Muscle of leg (tissue), 11 donors: ENCODE results near the gene PAX7. TPM values are rescaled to one million over a fixed set of nuclear protein-coding genes. Genes with fewer than 3 reads are reported as not detected.
"Not testable (repeated sequence)": the region's sequence is repeated elsewhere in the genome, so short reads cannot be mapped to it uniquely, and the experiment has no call there.

Source experiments
- DNase-seq: peaks from one replicate; pipeline ENCODE4 v3.0.0; 2013
- H3K27ac ChIP-seq: one replicate; pipeline ENCODE4 v1.5.1; 2013; ENCODE audit warnings: mild to moderate bottlenecking, low read length, control low read depth
- H3K27me3 ChIP-seq: one replicate; pipeline ENCODE4 v1.6.1; 2013; ENCODE audit warnings: low read length; ENCODE audit not compliant: control insufficient read depth, insufficient read depth
- H3K36me3 ChIP-seq: one replicate; pipeline ENCODE4 v1.6.1; 2013; ENCODE audit warnings: low read length; ENCODE audit not compliant: control insufficient read depth, insufficient read depth
- H3K4me1 ChIP-seq: one replicate; pipeline ENCODE4 v1.6.1; 2013; ENCODE audit warnings: low read length; ENCODE audit not compliant: control insufficient read depth, insufficient read depth
- H3K4me3 ChIP-seq: one replicate; pipeline ENCODE4 v1.5.1; 2013; ENCODE audit warnings: low read length, control low read depth
- H3K9me3 ChIP-seq: replicated peaks from 2 replicates; pipeline ENCODE4 v1.6.1; 2013; ENCODE audit warnings: low read depth, low read length; ENCODE audit not compliant: control insufficient read depth
- WGBS: methylation state at CpG from one replicate; pipeline ENCODE4 v1.1.5; 2013; ENCODE audit warnings: missing lambda C conversion rate; ENCODE audit not compliant: insufficient coverage; 5-methylcytosine and 5-hydroxymethylcytosine counted together
- polyA plus RNA-seq, 8 donors: library from polyadenylated mRNA; unstranded; fragments of 120-200 nt; gene quantifications; one replicate each; pipeline versions ENCODE4 v1.2.1 to v1.2.3, GENCODE V29; 2013; ENCODE audit warnings: inconsistent platforms in 1 of 8, low replicate concordance in 1 of 8; ENCODE audit not compliant: insufficient read length in 8 of 8, insufficient read depth in 1 of 8
- total RNA-seq: library from RNA; stranded (reverse); fragments of 120-200 nt; gene quantifications from one replicate; pipeline ENCODE4 v1.2.4, GENCODE V29; 2013

The PAX7 gene
- total and polyA plus RNA-seq, 9 donors = 34.0 to 60.2 (median 47.3) TPM

DNA sequence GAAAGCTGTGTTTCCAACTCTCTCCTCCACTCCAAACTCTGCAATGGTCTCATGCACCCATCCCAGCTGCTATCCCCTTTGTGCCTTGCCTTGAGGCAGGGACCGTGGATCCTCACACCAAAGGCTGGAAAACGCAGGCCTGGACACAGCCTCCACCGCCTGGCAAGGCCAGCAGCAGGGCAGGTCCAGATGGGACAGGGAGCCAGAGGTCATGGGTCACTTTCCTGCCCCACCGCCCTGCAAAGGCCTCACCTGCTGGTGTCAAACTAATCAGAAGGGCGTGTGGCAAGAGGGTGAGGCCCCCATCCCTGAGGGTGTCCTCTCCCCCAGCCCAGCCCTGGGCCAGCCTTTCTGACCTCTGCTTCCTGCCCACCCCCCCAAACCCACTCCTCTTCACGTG lies 106.3 kb downstream of the PAX7 start:
- Histone ChIP-seq H3K27me3 (no peaks in the 10 kb centered on the region), H3K27ac (no peak overlapping the region), H3K4me1 (no peaks in the 10 kb centered on the region), H3K36me3 (peaks cover 28% of the 10 kb centered on the region), H3K9me3 (no peaks in the 10 kb centered on the region), H3K4me3 (no peak overlapping the region)
- DNase-seq = no peak
- 59% methylated on average over 4 of the region's 6 CpGs for WGBS

DNA sequence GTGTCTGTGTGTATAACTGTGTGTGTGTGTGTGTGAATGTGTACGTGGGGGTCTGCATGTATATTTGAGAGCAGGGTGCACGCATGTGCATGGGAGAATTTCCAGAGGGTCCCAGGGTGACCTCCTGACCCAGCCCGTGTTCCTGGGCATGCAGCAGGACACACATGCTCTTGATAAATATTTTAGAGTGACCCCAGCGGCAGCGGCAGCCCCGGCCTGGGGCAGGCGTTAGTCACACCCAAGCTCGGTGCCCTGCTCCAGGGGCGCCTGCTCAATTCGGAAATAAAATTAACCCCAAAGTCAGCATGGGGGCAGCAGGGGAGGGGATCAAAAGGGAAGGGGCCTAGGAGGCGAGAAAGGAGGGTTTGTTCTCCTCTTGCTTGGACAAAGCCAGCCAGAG lies 107.5 kb downstream of the PAX7 start:
- no peak for DNase-seq
- WGBS = 42% methylated on average over 9 of the region's 11 CpGs
- no peak overlapping the region for H3K4me3 ChIP-seq

DNA sequence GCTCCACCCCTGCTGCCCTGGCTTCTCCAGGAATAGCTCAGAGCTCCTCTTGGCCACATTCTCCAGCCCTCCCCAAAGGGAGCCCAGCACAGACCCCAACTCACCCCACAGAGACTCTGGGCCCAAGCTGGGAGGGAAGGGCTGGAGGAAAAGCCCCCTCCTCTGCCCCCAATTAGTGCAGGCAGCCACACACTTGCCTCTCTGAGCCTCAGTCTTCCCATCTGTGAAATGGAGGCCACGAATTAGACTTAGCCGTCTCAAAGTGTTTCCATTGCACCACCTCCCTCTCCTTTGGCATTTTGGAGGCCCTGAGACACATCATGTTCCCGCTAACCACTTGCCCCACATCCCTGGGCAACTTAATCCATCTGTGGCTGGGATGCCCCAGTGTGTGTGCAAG lies 108.0 kb downstream of the PAX7 start:
- Histone ChIP-seq H3K27ac (no peak overlapping the region), H3K9me3 (no peaks in the 10 kb centered on the region), H3K4me1 (no peaks in the 10 kb centered on the region), H3K36me3 (peaks cover 29% of the 10 kb centered on the region), H3K27me3 (no peaks in the 10 kb centered on the region), H3K4me3 (no peak overlapping the region)
- no peak for DNase-seq
- 81% methylated on average over 3 of the region's 3 CpGs for WGBS

More for the DNA sequence above, 107.5 kb downstream of the PAX7 start:
- Histone ChIP-seq H3K36me3 (peaks cover 24% of the 10 kb centered on the region), H3K4me1 (no peaks in the 10 kb centered on the region), H3K27ac (no peak overlapping the region), H3K9me3 (no peaks in the 10 kb centered on the region), H3K27me3 (no peaks in the 10 kb centered on the region)

DNA sequence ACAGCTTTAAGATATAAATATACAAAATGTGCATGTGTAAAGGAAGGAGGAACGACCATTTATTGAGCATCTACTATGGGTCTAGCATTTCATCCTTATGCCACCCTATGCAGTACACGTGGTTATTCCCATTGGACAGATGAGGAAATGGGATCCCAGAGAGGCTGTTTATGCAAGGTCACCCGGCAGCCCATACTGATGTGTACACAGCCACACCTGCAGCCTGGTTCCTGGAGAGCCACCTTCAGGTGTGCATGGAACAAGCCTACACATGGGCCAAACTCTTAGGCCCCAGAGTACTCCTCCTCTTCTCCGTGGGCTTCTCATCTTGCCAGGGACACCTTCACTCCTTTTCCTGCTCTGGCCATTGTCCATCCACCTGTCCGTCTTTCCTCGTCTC lies 108.8 kb downstream of the PAX7 start:
- Histone ChIP-seq H3K9me3 (no peaks in the 10 kb centered on the region), H3K4me1 (no peaks in the 10 kb centered on the region), H3K27ac (no peak overlapping the region), H3K27me3 (no peaks in the 10 kb centered on the region), H3K36me3 (peaks cover 33% of the 10 kb centered on the region), H3K4me3 (no peak overlapping the region)
- WGBS = 69% methylated on average over 2 of the region's 6 CpGs
- DNase-seq = no peak

DNA sequence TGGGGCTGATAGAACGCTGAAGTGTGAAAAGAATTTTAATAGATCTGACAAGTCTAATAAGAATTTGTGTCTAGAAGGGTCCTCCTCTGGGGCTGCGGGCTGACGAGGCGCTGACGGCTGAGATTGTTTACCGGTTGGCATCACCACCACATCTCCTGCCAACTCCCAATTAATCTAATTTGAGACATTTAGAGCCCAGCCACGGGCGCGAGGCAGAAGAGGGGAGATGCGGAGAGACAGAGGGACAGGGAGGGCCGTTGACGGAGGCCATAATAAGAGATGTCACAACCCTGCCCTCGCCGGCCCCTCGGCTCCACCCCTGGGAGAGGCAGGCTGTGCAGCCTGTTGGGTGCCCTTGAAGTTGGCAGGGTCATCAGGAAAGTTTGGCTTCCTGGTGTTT lies 109.3 kb downstream of the PAX7 start:
- DNase-seq = no peak
- no peaks in the 10 kb centered on the region for H3K27me3 ChIP-seq
- H3K36me3 ChIP-seq = peaks cover 33% of the 10 kb centered on the region
- H3K4me1 ChIP-seq = no peaks in the 10 kb centered on the region
- H3K9me3 ChIP-seq = no peaks in the 10 kb centered on the region
- 86% methylated on average over 6 of the region's 15 CpGs for WGBS
- H3K27ac ChIP-seq = no peak overlapping the region
- no peak overlapping the region for H3K4me3 ChIP-seq

DNA sequence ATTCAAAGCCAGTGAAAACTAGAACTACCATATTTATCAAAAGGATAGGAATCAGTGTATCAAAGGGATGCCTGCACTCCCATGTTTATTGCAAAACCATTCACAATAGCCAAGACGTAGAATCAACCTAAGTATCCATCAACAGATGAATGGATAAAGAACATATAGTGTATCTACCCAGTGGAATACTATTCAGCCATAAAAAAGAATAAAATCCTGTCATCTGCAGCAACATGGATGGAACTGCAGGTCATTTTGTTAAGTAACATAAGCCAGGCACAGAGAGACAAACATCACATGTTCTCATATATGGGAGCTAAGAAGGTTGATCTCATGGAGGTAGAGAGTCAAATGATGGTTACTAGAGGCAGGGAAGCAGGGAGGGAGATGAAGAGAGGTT lies 110.0 kb downstream of the PAX7 start:
- Histone ChIP-seq H3K4me3 (no peak overlapping the region), H3K4me1 (no peaks in the 10 kb centered on the region), H3K27me3 (no peaks in the 10 kb centered on the region), H3K36me3 (peaks cover 27% of the 10 kb centered on the region), H3K9me3 (no peaks in the 10 kb centered on the region), H3K27ac (no peak overlapping the region)
- no CpG with 5 or more reads among the region's 1 CpG for WGBS
- DNase-seq = no peak

DNA sequence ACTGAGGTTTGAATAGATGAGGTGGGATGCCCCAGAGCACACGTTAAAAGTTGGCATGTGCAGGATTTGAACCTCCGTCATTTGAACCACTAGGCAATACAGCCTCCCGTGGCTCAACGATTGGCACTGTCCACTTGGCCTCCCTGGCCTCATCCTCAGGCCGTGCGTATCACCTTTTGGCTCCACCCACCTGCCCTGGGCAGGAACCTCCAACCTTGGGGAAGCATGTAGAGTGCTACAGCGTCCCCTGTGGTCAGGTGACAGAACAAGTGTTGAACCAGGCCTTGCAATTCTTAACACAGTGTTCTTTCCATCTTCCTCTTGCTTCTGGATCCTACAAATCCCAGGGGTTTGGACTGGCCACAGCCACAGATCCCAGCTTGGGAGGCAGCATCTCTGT lies 112.6 kb downstream of the PAX7 start:
- Histone ChIP-seq H3K4me1 (no peaks in the 10 kb centered on the region), H3K36me3 (peaks cover 33% of the 10 kb centered on the region), H3K27me3 (no peaks in the 10 kb centered on the region), H3K4me3 (no peak overlapping the region), H3K9me3 (no peaks in the 10 kb centered on the region), H3K27ac (no peak overlapping the region)
- no peak for DNase-seq
- 30% methylated on average over 7 of the region's 7 CpGs for WGBS

DNA sequence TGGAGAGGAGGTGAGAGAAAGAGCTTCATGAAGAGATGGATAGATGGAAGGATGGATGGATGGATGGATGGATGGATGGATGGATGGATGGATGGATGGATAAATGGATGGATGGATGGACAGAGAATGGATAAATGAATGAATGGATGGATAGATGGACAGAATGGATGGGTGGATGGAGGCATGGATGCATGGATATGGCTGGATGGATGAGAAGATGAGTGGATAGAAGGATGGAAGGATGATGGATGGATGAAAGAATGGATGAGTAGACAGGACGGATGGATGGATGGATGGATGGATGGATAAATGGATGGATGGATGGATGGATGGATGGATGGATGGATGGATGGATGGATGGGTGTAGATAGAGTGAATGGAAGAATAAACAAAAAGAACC lies 113.7 kb downstream of the PAX7 start:
- H3K4me1 ChIP-seq, H3K27me3 ChIP-seq, H3K9me3 ChIP-seq, H3K4me3 ChIP-seq, H3K27ac ChIP-seq, DNase-seq: not testable (repeated sequence)
- 100% methylated on average over 1 of the region's 1 CpG for WGBS
- peaks cover 25% of the 10 kb centered on the region for H3K36me3 ChIP-seq

DNA sequence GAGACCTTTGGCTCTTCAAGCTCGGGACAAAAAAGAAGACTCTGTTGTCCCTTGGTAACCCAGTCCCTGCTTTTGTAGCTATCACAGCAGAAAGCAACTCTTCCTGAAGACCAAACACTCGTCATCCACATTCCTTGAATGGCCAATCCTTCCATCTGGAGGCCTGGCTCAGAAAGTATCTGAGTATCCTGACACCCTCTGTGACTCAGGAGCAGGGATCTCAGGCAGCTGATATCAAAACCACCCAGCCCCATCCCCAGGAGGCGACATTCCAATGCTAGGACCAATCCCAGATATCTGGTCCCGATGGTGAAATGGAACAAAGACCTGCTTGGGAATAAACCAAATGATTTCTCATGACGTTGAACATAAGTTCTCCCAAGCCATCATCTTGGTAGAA lies 116.3 kb downstream of the PAX7 start:
- no peak overlapping the region for H3K4me3 ChIP-seq
- no peak overlapping the region for H3K27ac ChIP-seq
- 77% methylated on average over 3 of the region's 5 CpGs for WGBS
- DNase-seq = no peak
- H3K4me1 ChIP-seq = no peaks in the 10 kb centered on the region
- H3K9me3 ChIP-seq = peaks cover 6% of the 10 kb centered on the region
- H3K36me3 ChIP-seq = peaks cover 21% of the 10 kb centered on the region
- H3K27me3 ChIP-seq = no peaks in the 10 kb centered on the region

DNA sequence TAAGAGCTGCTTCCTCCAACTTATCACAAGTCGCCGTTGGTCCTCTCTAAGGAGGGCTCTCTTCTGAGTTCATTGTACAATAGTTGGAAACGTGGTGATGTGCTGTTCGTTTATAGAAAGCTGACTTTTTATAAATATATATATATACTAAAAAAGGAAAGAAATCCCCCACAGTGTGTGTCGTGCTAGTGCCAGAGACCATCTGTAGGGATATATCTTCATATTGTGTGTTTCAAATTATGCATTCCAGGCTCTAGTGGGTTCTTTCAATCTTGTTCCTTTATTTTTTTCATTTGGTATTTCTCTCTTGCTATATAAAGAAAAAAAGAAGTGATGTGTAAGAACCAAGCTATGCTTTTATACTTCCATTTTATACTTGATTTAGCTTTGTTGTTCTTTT lies 117.0 kb downstream of the PAX7 start:
- no peak for DNase-seq
- WGBS = no CpG with 5 or more reads among the region's 5 CpGs
- no peak overlapping the region for H3K27ac ChIP-seq
- H3K9me3 ChIP-seq = peaks cover 6% of the 10 kb centered on the region
- H3K36me3 ChIP-seq = peaks cover 21% of the 10 kb centered on the region
- no peak overlapping the region for H3K4me3 ChIP-seq
- H3K4me1 ChIP-seq = no peaks in the 10 kb centered on the region
- no peaks in the 10 kb centered on the region for H3K27me3 ChIP-seq

DNA sequence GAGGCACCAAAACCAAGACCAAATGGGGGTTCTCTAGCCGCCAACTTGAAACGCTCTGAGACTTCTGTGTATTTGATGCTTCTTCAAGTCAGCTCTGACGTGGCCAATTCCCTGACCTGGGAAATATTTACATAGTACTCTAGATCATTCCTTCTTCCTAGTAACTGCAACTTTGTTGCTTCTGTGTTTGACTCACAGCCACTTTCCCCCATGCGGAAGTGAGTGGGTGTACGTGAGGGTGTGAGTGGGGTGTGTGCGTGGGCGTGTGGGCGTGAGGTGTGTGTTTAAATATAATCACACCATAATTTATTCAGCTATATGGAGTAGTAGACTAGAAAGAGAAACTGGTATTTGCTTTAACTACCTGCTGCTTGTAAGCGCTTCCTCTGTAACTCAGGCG lies 117.8 kb downstream of the PAX7 start:
- Histone ChIP-seq H3K36me3 (peaks cover 18% of the 10 kb centered on the region), H3K4me1 (no peaks in the 10 kb centered on the region), H3K9me3 (peaks cover 6% of the 10 kb centered on the region), H3K4me3 (no peak overlapping the region), H3K27ac (no peak overlapping the region), H3K27me3 (no peaks in the 10 kb centered on the region)
- no CpG with 5 or more reads among the region's 10 CpGs for WGBS
- DNase-seq = no peak
